ENCODE data around the gene SESTD1.
"Not testable (repeated sequence)": the region's sequence is repeated elsewhere in the genome, so short reads cannot be mapped to it uniquely, and the experiment has no call there.

Gene SESTD1

GRCh38 chr2:179106676-179107428 is 157.8 kb downstream of the SESTD1 start:
- Histone ChIP-seq H3K27me3 (ENCODE audit: insufficient read depth, low read length) (no peaks in the 10 kb centered on the region), H3K79me2 (ENCODE audit: control insufficient read depth, insufficient read depth, low read length, unreplicated experiment) (no peaks in the 10 kb centered on the region), H3K27ac (ENCODE audit: low read depth, low read length) (peak overlapping the region; percentile 75), H3K4me3 (ENCODE audit: low read depth, low read length) (peak overlapping the region; percentile 13; the same call in 1 of the 2 replicates), H3K4me1 (ENCODE audit: control insufficient read depth, insufficient read depth, low read length, unreplicated experiment) (peaks cover 42% of the 10 kb centered on the region), H2AFZ (ENCODE audit: low read length, unreplicated experiment) (no peak overlapping the region), H3K36me3 (ENCODE audit: insufficient read depth, low read length) (peaks cover 21% of the 10 kb centered on the region; the same call in 1 of the 2 replicates)

DNA sequence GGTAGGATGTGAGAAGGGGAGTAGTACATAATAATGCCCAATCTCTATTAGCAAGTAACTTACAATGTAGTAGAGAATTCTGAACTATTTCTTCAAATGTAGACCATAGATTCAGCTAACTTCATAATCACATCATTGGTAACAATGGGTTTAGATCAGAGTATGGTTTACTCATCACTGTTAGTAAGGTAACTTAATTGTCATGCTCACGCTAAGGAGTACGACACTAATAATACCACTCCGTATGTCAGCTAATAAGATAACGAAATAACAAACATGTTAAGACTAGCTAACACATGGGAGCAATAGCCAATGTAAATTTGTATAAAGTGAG is 158.3 kb downstream of the SESTD1 start:
- Histone ChIP-seq H3K4me3 (ENCODE audit: low read depth, low read length) (no peak overlapping the region), H3K79me2 (ENCODE audit: control insufficient read depth, insufficient read depth, low read length, unreplicated experiment) (no peaks in the 10 kb centered on the region), H3K27ac (ENCODE audit: low read depth, low read length) (peak overlapping the region; percentile 75), H2AFZ (ENCODE audit: low read length, unreplicated experiment) (no peak overlapping the region), H3K36me3 (ENCODE audit: insufficient read depth, low read length) (peaks cover 21% of the 10 kb centered on the region; the same call in 1 of the 2 replicates), H3K4me1 (ENCODE audit: control insufficient read depth, insufficient read depth, low read length, unreplicated experiment) (peaks cover 42% of the 10 kb centered on the region), H3K27me3 (ENCODE audit: insufficient read depth, low read length) (no peaks in the 10 kb centered on the region)

DNA sequence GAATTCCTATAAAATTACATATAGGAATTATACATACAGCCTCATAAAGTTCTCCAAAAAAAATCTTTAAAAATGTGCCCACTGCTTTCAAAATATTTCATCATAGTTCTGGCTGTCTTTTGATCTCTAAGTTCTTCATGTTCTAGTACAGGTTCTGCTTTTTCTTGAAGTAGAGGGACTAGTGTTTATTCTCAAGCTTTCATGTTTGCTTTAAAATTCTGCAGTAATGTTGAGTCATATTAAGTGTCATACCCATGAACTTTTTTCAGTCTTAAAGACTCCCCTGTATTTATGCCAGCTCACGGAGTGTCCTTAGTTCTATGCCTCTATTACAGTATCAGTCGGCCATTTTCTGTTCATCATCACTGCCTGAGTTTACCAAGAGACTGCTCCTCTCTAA is 159.9 kb downstream of the SESTD1 start:
- peaks cover 18% of the 10 kb centered on the region; the same call in 1 of the 2 replicates for H3K36me3 ChIP-seq (ENCODE audit: insufficient read depth, low read length)
- no peaks in the 10 kb centered on the region for H3K79me2 ChIP-seq (ENCODE audit: control insufficient read depth, insufficient read depth, low read length, unreplicated experiment)
- no peak overlapping the region for H3K4me3 ChIP-seq (ENCODE audit: low read depth, low read length)
- H2AFZ ChIP-seq (ENCODE audit: low read length, unreplicated experiment), result no peak overlapping the region
- H3K27ac ChIP-seq (ENCODE audit: low read depth, low read length), result peak overlapping the region; percentile 75
- H3K27me3 ChIP-seq (ENCODE audit: insufficient read depth, low read length), result no peaks in the 10 kb centered on the region
- peaks cover 42% of the 10 kb centered on the region for H3K4me1 ChIP-seq (ENCODE audit: control insufficient read depth, insufficient read depth, low read length, unreplicated experiment)

DNA sequence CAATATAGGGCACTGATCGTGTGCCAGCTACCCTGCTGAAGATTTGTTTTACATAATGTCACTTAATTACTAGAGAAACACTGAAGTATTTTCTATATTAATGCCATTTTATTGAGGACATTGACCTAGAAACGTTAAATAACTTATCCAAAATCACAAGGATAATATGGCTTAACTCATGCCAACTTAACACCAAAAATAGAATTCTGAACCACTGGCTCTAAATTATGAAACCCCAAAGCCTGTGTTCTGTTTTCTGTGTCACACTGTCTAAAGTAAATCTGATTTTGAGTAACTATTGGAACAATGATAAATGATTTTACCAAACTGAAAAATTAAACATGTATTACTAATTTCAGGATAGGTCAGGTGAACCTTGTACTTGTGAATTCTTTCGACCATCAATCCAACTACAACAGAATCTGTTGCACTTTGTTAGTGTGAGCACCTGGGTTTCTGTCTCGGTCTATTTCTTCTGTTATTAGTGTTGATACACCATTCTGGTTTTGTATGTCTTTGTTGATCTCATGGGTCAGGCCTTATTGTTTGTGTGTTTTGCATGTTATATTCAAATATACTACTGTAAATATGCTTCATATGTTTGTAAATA is 166.4 kb downstream of the SESTD1 start:
- Histone ChIP-seq H3K4me3 (ENCODE audit: low read depth, low read length) (no peak overlapping the region), H3K27me3 (ENCODE audit: insufficient read depth, low read length) (no peaks in the 10 kb centered on the region), H3K36me3 (ENCODE audit: insufficient read depth, low read length) (peaks cover 5% of the 10 kb centered on the region; the same call in 1 of the 2 replicates), H3K27ac (ENCODE audit: low read depth, low read length) (no peak overlapping the region), H3K79me2 (ENCODE audit: control insufficient read depth, insufficient read depth, low read length, unreplicated experiment) (no peaks in the 10 kb centered on the region), H3K4me1 (ENCODE audit: control insufficient read depth, insufficient read depth, low read length, unreplicated experiment) (no peaks in the 10 kb centered on the region), H2AFZ (ENCODE audit: low read length, unreplicated experiment) (no peak overlapping the region)

DNA sequence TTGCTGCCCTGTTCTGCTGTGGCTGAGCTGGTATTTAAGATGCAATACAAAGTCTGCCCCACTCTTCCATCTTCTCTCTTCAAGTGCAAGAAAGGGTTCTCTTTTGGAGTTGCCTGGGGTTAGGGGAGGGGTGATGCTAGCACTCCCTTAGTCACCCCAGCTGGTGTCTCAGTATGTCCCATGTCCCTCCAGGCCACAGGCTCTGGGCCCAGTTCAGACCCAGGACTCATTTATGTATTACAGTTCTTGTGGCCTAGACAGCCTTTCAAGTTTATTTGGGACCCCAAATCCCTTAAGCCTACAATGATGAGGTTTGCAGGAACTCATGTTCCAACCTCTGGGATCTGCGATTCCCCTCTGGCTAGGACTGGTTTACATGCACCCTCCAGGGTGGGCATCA is 167.5 kb downstream of the SESTD1 start:
- Histone ChIP-seq H3K27me3 (ENCODE audit: insufficient read depth, low read length) (no peaks in the 10 kb centered on the region), H3K4me1 (ENCODE audit: control insufficient read depth, insufficient read depth, low read length, unreplicated experiment) (no peaks in the 10 kb centered on the region), H3K79me2 (ENCODE audit: control insufficient read depth, insufficient read depth, low read length, unreplicated experiment) (no peaks in the 10 kb centered on the region), H2AFZ (ENCODE audit: low read length, unreplicated experiment) (no peak overlapping the region), H3K36me3 (ENCODE audit: insufficient read depth, low read length) (peaks cover 3% of the 10 kb centered on the region; the same call in 1 of the 2 replicates), H3K27ac (ENCODE audit: low read depth, low read length) (no peak overlapping the region), H3K4me3 (ENCODE audit: low read depth, low read length) (no peak overlapping the region)

- no peaks in the 10 kb centered on the region for H3K36me3 ChIP-seq (ENCODE audit: insufficient read depth, low read length)
- no peak overlapping the region for H2AFZ ChIP-seq (ENCODE audit: low read length, unreplicated experiment)
- no peaks in the 10 kb centered on the region for H3K4me1 ChIP-seq (ENCODE audit: control insufficient read depth, insufficient read depth, low read length, unreplicated experiment)
- no peaks in the 10 kb centered on the region for H3K27me3 ChIP-seq (ENCODE audit: insufficient read depth, low read length)
- H3K27ac ChIP-seq (ENCODE audit: low read depth, low read length), result no peak overlapping the region
- H3K4me3 ChIP-seq (ENCODE audit: low read depth, low read length), result no peak overlapping the region
- H3K79me2 ChIP-seq (ENCODE audit: control insufficient read depth, insufficient read depth, low read length, unreplicated experiment), result no peaks in the 10 kb centered on the region
Measured at GRCh38 chr2:179096090-179096489, 168.5 kb downstream of the SESTD1 start.

GRCh38 chr2:179092912-179093311 is 171.7 kb downstream of the SESTD1 start:
- not testable (repeated sequence) for H3K79me2 ChIP-seq (ENCODE audit: control insufficient read depth, insufficient read depth, low read length, unreplicated experiment); H3K27ac ChIP-seq (ENCODE audit: low read depth, low read length); H3K4me1 ChIP-seq (ENCODE audit: control insufficient read depth, insufficient read depth, low read length, unreplicated experiment); H3K4me3 ChIP-seq (ENCODE audit: low read depth, low read length); H3K36me3 ChIP-seq (ENCODE audit: insufficient read depth, low read length); H2AFZ ChIP-seq (ENCODE audit: low read length, unreplicated experiment); H3K27me3 ChIP-seq (ENCODE audit: insufficient read depth, low read length)

DNA sequence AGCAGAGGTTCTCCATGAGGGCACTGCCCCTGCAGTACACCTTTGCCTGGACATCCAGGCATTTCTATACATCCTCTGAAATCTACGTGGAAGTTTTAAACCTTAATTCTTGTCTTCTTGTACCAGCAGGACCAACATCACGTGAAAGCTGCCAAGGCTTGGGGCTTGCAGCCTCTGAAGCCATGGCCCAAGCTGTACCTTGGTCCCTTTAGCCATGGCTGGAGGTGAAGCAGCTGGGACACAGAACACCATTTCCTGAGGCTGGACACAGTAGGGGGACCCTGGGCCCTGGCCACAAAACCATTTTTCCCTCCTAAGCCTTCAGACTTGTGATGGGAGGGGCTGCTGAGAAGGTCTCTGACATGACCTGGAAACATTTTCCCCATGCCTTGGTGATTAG is 181.9 kb downstream of the SESTD1 start:
- Histone ChIP-seq H3K79me2 (ENCODE audit: control insufficient read depth, insufficient read depth, low read length, unreplicated experiment) (no peaks in the 10 kb centered on the region), H3K4me1 (ENCODE audit: control insufficient read depth, insufficient read depth, low read length, unreplicated experiment) (no peaks in the 10 kb centered on the region), H3K4me3 (ENCODE audit: low read depth, low read length) (no peak overlapping the region), H3K27me3 (ENCODE audit: insufficient read depth, low read length) (peaks cover 5% of the 10 kb centered on the region; the same call in 1 of the 2 replicates), H3K27ac (ENCODE audit: low read depth, low read length) (no peak overlapping the region), H3K36me3 (ENCODE audit: insufficient read depth, low read length) (no peaks in the 10 kb centered on the region), H2AFZ (ENCODE audit: low read length, unreplicated experiment) (no peak overlapping the region)

DNA sequence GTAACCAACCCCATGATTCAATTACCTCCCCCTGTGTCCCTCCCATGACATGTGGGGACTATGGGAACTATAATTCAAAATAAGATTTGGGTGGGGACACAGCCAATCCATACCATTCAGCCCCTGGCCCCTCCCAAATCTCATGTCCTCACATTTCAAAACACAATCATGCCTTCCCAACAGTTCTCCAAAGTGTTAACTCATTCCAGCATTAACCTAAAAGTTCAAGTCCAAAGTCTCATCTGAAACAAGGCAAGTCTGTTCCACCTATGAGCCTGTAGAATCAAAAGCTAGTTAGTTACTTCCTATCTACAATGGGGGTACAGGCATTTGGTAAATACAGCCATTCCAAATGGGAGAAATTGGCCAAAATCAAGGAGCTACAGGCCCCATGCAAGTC is 182.7 kb downstream of the SESTD1 start:
- Histone ChIP-seq H3K79me2 (ENCODE audit: control insufficient read depth, insufficient read depth, low read length, unreplicated experiment) (no peaks in the 10 kb centered on the region), H3K4me3 (ENCODE audit: low read depth, low read length) (no peak overlapping the region), H3K36me3 (ENCODE audit: insufficient read depth, low read length) (no peaks in the 10 kb centered on the region), H3K27me3 (ENCODE audit: insufficient read depth, low read length) (peaks cover 5% of the 10 kb centered on the region; the same call in 1 of the 2 replicates), H3K27ac (ENCODE audit: low read depth, low read length) (no peak overlapping the region), H3K4me1 (ENCODE audit: control insufficient read depth, insufficient read depth, low read length, unreplicated experiment) (no peaks in the 10 kb centered on the region), H2AFZ (ENCODE audit: low read length, unreplicated experiment) (no peak overlapping the region)

DNA sequence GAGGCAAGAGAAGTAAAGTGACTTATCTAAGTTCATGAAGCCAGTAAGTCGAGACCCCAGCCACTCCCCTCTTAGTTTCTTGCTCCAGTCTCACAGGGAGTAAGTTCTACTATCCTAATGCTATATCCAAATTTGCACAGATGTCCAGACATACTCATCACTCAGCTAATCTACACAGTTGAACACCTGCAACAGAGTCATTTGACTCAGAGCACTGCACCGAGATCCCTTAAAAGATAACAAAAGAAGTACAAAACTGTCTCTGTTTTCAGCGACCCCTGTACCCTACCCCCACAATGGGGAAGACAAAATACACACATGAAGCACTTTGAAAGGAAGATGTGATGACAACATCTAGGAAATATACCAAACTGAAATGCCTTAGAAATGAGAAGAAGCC is 192.1 kb downstream of the SESTD1 start:
- Histone ChIP-seq H3K27ac (ENCODE audit: low read depth, low read length) (no peak overlapping the region), H3K36me3 (ENCODE audit: insufficient read depth, low read length) (no peaks in the 10 kb centered on the region), H3K4me1 (ENCODE audit: control insufficient read depth, insufficient read depth, low read length, unreplicated experiment) (no peaks in the 10 kb centered on the region), H2AFZ (ENCODE audit: low read length, unreplicated experiment) (no peak overlapping the region), H3K27me3 (ENCODE audit: insufficient read depth, low read length) (peaks cover 19% of the 10 kb centered on the region; the same call in 1 of the 2 replicates), H3K79me2 (ENCODE audit: control insufficient read depth, insufficient read depth, low read length, unreplicated experiment) (no peaks in the 10 kb centered on the region), H3K4me3 (ENCODE audit: low read depth, low read length) (no peak overlapping the region)

DNA sequence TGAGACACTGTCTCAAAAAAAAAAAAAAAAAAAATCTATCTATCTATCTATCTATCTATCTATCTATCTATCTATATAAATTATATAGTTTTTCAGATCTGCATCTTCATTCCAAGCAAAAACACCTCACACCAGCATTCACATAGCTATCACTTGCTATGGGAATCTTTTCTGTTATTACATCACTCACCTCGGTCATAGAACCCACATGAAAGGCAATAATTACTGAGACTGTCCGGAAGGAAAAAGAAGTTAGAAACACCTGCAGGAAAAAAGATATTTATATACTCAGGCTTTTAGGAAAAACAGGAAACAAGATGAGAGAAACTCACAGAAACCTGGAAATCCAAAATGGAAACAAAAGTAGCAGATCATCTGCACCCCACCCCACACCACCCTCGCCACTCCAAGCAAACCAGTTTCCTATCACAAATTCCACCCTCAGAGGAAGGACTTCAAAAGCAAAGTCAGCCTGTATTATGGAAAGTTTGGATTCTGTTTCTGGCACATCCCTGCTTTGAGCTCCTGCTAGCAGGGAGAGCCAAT is 192.7 kb downstream of the SESTD1 start:
- H3K36me3 ChIP-seq (ENCODE audit: insufficient read depth, low read length), result no peaks in the 10 kb centered on the region
- H3K27ac ChIP-seq (ENCODE audit: low read depth, low read length), result no peak overlapping the region
- no peaks in the 10 kb centered on the region for H3K4me1 ChIP-seq (ENCODE audit: control insufficient read depth, insufficient read depth, low read length, unreplicated experiment)
- peaks cover 18% of the 10 kb centered on the region; the same call in 1 of the 2 replicates for H3K27me3 ChIP-seq (ENCODE audit: insufficient read depth, low read length)
- H3K4me3 ChIP-seq (ENCODE audit: low read depth, low read length), result no peak overlapping the region
- H2AFZ ChIP-seq (ENCODE audit: low read length, unreplicated experiment), result no peak overlapping the region
- H3K79me2 ChIP-seq (ENCODE audit: control insufficient read depth, insufficient read depth, low read length, unreplicated experiment), result no peaks in the 10 kb centered on the region

Data from ACC112 (cell line).